Esophagus (tissue), 2 donors: ENCODE results near the gene CTBP1. TPM values are rescaled to one million over a fixed set of nuclear protein-coding genes. Genes with fewer than 3 reads are reported as not detected.

Experiments
- H3K27ac ChIP-seq, 2 donors: one replicate each; pipeline ENCODE4 v1.5.1; 2013; ENCODE audit warnings: low read depth in 2 of 2, mild to moderate bottlenecking in 2 of 2, inconsistent platforms in 1 of 2, low read length in 1 of 2, moderate library complexity in 1 of 2
- H3K27me3 ChIP-seq, 2 donors: one replicate each; pipeline ENCODE4 v1.6.1; 2013; ENCODE audit warnings: low read length in 2 of 2, control low read depth in 1 of 2, mild to moderate bottlenecking in 1 of 2; ENCODE audit not compliant: insufficient read depth in 2 of 2, control insufficient read depth in 1 of 2
- H3K36me3 ChIP-seq, 2 donors: one replicate each; pipeline ENCODE4 v1.6.1; 2013; ENCODE audit warnings: low read length in 1 of 2; ENCODE audit not compliant: control insufficient read depth in 2 of 2, insufficient read depth in 2 of 2
- H3K4me1 ChIP-seq, 2 donors: one replicate each; pipeline ENCODE4 v1.6.1; 2013; ENCODE audit warnings: low read length in 1 of 2; ENCODE audit not compliant: control insufficient read depth in 2 of 2, insufficient read depth in 2 of 2
- H3K4me3 ChIP-seq, 2 donors: one replicate each; pipeline ENCODE4 v1.5.1; 2013; ENCODE audit warnings: low read length in 2 of 2, mild to moderate bottlenecking in 2 of 2, low read depth in 1 of 2, moderate library complexity in 1 of 2
- H3K9me3 ChIP-seq, 2 donors: one replicate each; pipeline ENCODE4 v1.6.1; 2013; ENCODE audit warnings: mild to moderate bottlenecking in 2 of 2, low read depth in 1 of 2, low read length in 1 of 2, moderate library complexity in 1 of 2; ENCODE audit not compliant: control insufficient read depth in 2 of 2, insufficient read depth in 1 of 2
- WGBS, 2 donors: extraction: QIAGEN DNeasy Blood & Tissue Kit; methylation state at CpG; one replicate each; pipeline ENCODE4 v1.1.7; 2013; 5-methylcytosine and 5-hydroxymethylcytosine counted together
- polyA plus RNA-seq, 2 donors: library from polyadenylated mRNA; stranded (reverse); fragments of 200-250 nt; gene quantifications; one replicate each; pipeline ENCODE4 v1.2.3, GENCODE V29; 2013
- donor health status: healthy with polysubstance abuse.
- donor health status: Bipolar disorder and iron deficiency.

Gene CTBP1
- polyA plus RNA-seq, 2 donors = 71.7 to 87.2 TPM

DNA sequence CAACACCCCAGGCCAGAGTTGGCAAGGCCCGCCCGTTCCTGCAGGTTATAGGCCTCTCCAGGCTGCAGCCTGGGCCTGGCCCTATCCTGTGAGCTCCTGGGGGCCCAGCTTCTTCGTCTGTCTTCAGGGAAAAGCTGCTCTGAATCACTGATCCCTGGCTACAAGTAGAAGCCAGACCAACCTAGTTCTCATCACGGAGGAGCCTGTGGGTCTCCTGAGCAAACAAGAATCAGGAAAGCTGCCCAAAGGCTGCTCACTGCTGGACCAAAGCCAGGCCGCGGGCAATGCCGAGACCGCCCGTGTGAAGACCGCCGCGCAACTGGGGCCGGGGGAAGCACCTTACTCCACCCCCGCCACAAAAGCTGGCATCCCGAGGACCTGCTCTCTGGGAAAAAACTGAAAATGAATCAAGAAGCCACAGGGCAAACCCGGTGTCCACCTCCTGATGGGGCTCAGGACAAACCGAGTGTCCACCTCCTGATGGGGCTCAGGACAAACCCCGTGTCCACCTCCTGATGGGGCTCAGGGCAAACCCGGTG lies 12.8 kb downstream of the CTBP1 start:
- H3K27me3 ChIP-seq = no peaks in the 10 kb centered on the region
- H3K36me3 ChIP-seq = peaks cover 7 to 67% of the 10 kb centered on the region in 2 donors
- no peaks in the 10 kb centered on the region for H3K9me3 ChIP-seq
- H3K27ac ChIP-seq = no peak overlapping the region
- peaks cover 13 to 17% of the 10 kb centered on the region in 2 donors for H3K4me1 ChIP-seq
- WGBS, 2 donors = 85 to 86% methylated on average over 19 of the region's 19 CpGs
- H3K4me3 ChIP-seq = no peak overlapping the region

DNA sequence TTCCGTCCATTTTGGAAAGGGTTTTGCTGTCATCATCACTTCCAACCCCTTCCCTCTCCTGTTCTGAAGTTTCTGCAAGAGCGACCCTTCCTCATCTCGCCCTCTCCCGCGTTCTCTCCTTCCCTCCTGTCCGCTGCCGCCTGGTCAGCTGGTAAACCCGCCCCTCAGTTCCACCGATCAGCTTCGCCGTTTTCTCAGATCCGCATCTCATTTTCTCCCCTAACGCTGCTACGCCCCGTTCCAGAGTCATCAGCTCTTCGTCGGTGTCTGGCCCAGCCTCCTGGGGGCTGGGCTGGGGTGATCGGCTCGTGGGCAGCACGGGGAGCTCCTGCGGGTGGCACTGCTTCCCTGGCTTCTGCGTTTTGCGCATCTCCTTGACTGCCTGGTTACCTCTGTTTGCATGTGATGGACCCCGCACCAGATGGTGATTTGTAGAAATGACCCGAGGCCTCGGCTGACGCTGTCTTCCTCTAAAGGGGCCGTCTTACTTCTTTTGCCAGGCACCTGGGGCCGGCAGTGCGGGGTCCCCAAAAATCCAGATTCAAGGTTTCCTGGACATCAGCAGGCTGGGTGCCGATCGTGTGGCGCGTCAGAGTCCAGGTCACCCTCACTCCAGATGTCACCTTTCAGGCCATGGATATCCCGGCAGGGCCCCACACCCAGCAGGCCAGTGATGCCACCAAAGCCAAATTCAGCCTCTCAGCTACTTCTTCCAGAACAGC lies 13.4 kb downstream of the CTBP1 start:
- Histone ChIP-seq H3K4me3 (no peak overlapping the region), H3K27ac (no peak overlapping the region), H3K4me1 (peaks cover 15 to 20% of the 10 kb centered on the region in 2 donors), H3K27me3 (no peaks in the 10 kb centered on the region), H3K9me3 (no peaks in the 10 kb centered on the region), H3K36me3 (peaks cover 7 to 67% of the 10 kb centered on the region in 2 donors)
- WGBS, 2 donors = 93% methylated on average over 35 of the region's 35 CpGs

DNA sequence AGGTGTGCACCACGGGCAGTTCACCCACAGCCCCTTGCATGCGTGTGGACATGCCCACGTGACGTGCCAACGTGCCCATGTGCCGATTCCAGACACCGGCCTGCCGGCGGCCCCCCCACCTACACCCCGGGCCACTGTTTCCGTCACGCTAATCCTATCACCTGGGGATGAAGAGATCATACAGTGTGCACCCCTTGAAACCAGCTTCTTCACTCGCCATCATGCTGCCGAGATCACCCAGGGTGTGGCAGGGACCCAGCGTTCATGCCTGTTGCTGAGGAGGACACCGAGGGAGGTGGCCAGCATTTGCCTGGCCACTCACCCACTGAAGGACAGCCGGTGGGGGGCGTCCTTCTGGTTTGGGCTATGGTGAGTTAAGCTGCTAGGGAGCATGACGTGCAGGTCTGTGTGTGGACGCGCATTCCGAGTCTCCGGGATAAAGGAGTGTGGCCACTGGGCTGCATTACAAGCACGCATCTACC lies 14.1 kb downstream of the CTBP1 start:
- no peaks in the 10 kb centered on the region for H3K9me3 ChIP-seq
- peaks cover 14 to 71% of the 10 kb centered on the region in 2 donors for H3K36me3 ChIP-seq
- H3K4me1 ChIP-seq = peaks cover 15 to 20% of the 10 kb centered on the region in 2 donors
- no peaks in the 10 kb centered on the region for H3K27me3 ChIP-seq
- H3K27ac ChIP-seq = peak overlapping the region in 1 of 2 donors; percentile 38
- WGBS, 2 donors = 64 to 72% methylated on average over 24 of the region's 24 CpGs
- H3K4me3 ChIP-seq = no peak overlapping the region

DNA sequence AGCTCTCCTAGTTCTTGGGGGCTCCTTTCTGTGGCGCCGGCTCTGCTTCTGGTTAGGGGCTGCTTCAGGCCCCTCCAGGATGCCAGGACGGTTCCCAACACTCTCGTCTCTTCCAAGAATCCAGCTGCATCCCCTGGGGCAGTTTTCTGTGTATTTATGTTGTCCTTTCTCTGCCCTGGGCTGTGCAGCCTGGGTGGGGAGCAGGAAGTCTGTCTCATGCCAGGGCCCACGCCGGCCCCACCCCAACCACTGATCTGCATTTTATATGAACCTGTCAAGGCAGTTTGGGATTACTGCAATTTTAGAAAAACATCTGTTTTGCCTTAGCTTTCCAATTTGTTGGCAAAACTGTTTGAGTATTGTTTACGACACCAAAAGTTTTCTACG lies 14.6 kb downstream of the CTBP1 start:
- Histone ChIP-seq H3K27me3 (no peaks in the 10 kb centered on the region), H3K36me3 (peaks cover 14 to 71% of the 10 kb centered on the region in 2 donors), H3K4me1 (peaks cover 16 to 20% of the 10 kb centered on the region in 2 donors), H3K4me3 (no peak overlapping the region), H3K27ac (peak overlapping the region in 1 of 2 donors; percentile 35), H3K9me3 (no peaks in the 10 kb centered on the region)
- 38 to 57% methylated on average over 8 of the region's 8 CpGs for WGBS, 2 donors

DNA sequence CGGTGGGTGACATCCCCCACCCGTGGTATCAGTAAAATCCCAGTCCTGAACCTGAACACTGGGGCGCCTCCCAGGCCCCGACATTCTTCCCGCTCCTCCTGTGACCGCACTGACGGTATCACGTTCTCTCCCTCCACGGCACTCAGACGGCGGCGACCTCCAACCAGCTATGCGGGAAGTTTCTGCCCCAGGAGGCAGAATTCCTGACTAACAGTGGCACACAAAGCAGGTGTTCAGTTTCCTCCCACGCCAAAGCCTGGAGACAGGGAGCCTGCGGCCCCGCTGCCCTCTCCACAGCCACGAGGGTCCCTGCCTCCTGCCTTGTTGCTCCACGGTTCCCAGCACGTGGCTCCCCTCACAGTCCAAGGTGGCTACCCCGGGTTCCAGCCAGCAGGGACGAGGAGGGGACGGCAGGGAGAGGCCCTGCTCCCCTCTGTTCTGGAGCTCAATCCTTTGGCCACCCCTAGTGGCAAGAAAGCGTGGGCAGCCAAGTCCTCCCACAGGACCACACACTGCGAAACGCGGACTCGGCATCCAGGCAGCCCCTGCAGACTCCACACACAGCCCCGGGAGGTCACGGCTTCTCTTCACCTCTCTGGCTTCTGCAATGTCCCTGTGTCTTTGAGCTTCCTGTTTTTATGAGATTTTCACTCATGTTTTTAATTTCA lies 15.2 kb downstream of the CTBP1 start:
- WGBS, 2 donors = 69 to 78% methylated on average over 27 to 29 of the region's 29 CpGs
- Histone ChIP-seq H3K27ac (peak overlapping the region in 1 of 2 donors; percentile 27), H3K4me1 (peaks cover 16 to 20% of the 10 kb centered on the region in 2 donors), H3K27me3 (no peaks in the 10 kb centered on the region), H3K9me3 (no peaks in the 10 kb centered on the region), H3K4me3 (no peak overlapping the region), H3K36me3 (peaks cover 14 to 73% of the 10 kb centered on the region in 2 donors)

GRCh38 chr4:1232661-1233621 lies 16.0 kb downstream of the CTBP1 start:
- Histone ChIP-seq H3K27me3 (no peaks in the 10 kb centered on the region), H3K36me3 (peaks cover 15 to 76% of the 10 kb centered on the region in 2 donors), H3K4me3 (no peak overlapping the region), H3K9me3 (no peaks in the 10 kb centered on the region), H3K27ac (peak overlapping the region in 1 of 2 donors; percentile 27), H3K4me1 (peaks cover 16 to 20% of the 10 kb centered on the region in 2 donors)
- 74 to 76% methylated on average over 32 of the region's 32 CpGs for WGBS, 2 donors

DNA sequence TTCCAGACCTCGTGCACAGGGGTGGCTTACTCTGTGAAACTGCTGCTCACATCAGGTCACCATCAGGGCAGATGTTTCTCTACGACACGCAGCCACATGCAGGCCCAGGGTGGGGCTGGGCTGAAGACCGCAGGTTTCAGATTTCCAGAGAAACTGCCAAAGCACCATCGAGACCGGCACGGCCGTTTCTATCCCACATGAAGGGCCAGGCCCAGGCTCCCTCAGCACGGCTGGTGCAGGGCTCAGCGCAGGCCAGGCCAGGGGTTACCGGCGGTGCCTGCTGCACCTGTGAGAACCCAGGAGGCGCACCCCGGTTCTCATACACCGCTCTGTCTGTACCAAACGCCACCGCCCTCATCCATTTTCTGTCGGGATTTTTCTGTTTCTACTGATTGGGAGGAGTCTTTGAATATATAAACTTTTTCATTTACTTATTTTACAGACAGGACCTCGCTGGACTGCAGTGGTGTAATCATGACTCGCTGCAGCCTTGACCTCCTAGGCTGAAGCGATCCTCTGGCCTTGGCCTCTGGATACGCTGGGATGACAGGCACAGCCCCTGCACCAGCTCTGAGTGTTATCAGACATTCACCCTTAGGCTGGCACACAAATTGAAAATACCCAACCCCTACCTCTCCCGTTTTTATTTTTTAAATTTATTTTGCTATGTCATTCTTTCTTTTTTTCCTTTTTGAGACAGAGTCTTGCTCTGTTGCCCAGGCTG lies 17.1 kb downstream of the CTBP1 start:
- Histone ChIP-seq H3K4me1 (peaks cover 19 to 20% of the 10 kb centered on the region in 2 donors), H3K27me3 (no peaks in the 10 kb centered on the region), H3K9me3 (no peaks in the 10 kb centered on the region), H3K36me3 (peaks cover 25 to 77% of the 10 kb centered on the region in 2 donors), H3K4me3 (no peak overlapping the region), H3K27ac (peak overlapping the region; percentile 30 to 69)
- WGBS, 2 donors = 58 to 68% methylated on average over 23 of the region's 23 CpGs

DNA sequence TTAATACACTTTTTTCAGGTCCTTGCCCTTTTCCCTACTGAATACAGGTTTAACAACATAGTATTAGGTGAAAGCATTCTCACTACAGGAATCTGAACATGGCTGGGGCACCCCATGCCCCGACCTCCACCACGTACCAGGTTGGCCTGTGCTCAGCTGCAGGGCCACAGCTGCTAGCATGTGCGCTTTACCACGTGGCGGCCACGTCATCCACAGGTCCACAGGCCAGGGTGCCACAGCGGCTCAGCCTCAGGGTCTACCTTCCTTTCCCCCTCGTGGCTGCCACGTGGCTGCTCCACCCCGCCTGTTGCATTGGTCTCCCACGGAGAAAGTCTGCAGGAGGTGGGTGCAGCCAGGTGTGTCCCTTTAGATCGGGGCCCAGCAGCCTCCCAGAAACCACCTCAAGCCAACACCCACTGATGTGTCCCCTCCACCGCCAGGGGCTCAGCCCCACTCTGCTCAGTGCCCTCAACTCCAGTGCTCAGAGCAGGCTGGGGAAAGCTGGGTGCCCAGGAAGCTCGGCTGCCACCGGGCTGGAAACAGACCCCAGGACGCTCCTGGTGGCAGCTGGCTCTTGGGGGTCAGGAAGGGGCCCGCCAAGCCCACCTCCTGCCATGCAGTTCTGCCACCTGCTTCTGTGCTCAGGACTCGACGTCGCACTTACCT lies 17.8 kb downstream of the CTBP1 start:
- no peaks in the 10 kb centered on the region for H3K27me3 ChIP-seq
- WGBS, 2 donors = 86% methylated on average over 20 of the region's 20 CpGs
- peaks cover 25 to 80% of the 10 kb centered on the region in 2 donors for H3K36me3 ChIP-seq
- H3K4me3 ChIP-seq = no peak overlapping the region
- H3K4me1 ChIP-seq = peaks cover 17 to 20% of the 10 kb centered on the region in 2 donors
- peak overlapping the region in 1 of 2 donors; percentile 51 for H3K27ac ChIP-seq
- no peaks in the 10 kb centered on the region for H3K9me3 ChIP-seq
